Mononuclear cell (primary cell): Measurements from ENCODE around the gene LRBA. TPM values are rescaled to one million over a fixed set of nuclear protein-coding genes. Genes with fewer than 3 reads are reported as not detected.
"Not testable (repeated sequence)": the region's sequence is repeated elsewhere in the genome, so short reads cannot be mapped to it uniquely, and the experiment has no call there.

Source experiments
- H3K27me3 ChIP-seq: 2 replicates; pipeline ENCODE4 v1.6.0; 2011; ENCODE audit warnings: low read length, control low read depth; ENCODE audit not compliant: insufficient read depth
- H3K4me1 ChIP-seq: 2 replicates; pipeline ENCODE4 v1.5.1; 2011; ENCODE audit warnings: mild to moderate bottlenecking, low read length, control low read depth; ENCODE audit not compliant: insufficient read depth
- H3K4me3 ChIP-seq: 2 replicates; pipeline ENCODE4 v1.5.1; 2011; ENCODE audit warnings: mild to moderate bottlenecking, low read length, moderate library complexity
- H3K9me3 ChIP-seq: 2 replicates; pipeline ENCODE4 v1.5.1; 2011; ENCODE audit warnings: low read depth, mild to moderate bottlenecking, control low read depth, low read length
- total RNA-seq: library from RNA; depleted of rRNA; stranded (reverse); fragments of >200 nt; gene quantifications from one replicate; pipeline ENCODE4 v1.2.3, GENCODE V29; 2012

The LRBA gene
- total RNA-seq, 1 donor = 96.0 TPM

DNA sequence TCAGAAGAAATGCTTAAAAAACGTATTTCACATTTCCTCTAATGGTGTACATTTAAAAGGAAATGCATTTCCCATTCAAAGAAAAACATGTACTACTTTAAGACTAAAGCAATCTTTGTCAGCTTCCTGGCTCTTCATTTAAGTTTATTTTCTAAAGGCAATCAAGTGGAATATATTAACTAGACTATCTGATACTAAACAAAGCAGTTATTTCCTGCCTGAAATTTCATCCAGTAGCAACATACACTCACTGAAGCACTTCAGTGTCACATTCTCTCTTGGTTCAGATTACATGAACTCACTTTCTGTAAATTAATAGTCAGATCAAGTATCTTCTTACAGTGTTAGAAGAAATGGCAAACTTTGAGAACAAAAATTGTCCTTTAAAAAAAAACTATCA, 42.5 kb downstream of the LRBA start:
- H3K4me1 ChIP-seq = peaks cover 5% of the 10 kb centered on the region
- no peaks in the 10 kb centered on the region for H3K9me3 ChIP-seq
- H3K27me3 ChIP-seq = no peaks in the 10 kb centered on the region
- no peak overlapping the region for H3K4me3 ChIP-seq

GRCh38 chr4:150971901-150972300, 43.2 kb downstream of the LRBA start:
- Histone ChIP-seq H3K9me3 (no peaks in the 10 kb centered on the region), H3K27me3 (no peaks in the 10 kb centered on the region), H3K4me1 (peaks cover 4% of the 10 kb centered on the region), H3K4me3 (no peak overlapping the region)

DNA sequence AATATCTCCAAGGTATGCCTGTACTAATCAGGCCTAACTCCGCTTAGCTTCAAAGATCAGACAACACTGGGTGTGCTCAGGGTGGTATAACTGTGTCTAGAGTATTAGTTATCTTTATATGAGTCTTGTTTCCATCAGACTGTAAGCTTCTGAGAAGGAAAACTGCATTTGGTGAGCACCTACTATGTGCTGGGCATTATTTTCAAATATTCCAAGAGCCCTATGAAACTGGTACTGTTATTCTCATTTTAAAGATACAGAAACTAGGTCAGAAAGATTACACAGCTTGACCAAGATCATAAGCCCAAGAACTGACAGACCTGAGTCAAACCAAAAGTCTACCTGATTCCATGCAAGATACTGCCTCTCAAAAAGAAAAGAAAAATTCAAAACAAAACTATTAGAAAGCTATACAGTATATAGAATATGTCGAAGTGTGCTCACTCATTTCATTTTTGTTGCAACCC, 44.4 kb downstream of the LRBA start:
- Histone ChIP-seq H3K4me1 (no peaks in the 10 kb centered on the region), H3K9me3 (no peaks in the 10 kb centered on the region), H3K4me3 (no peak overlapping the region), H3K27me3 (no peaks in the 10 kb centered on the region)

DNA sequence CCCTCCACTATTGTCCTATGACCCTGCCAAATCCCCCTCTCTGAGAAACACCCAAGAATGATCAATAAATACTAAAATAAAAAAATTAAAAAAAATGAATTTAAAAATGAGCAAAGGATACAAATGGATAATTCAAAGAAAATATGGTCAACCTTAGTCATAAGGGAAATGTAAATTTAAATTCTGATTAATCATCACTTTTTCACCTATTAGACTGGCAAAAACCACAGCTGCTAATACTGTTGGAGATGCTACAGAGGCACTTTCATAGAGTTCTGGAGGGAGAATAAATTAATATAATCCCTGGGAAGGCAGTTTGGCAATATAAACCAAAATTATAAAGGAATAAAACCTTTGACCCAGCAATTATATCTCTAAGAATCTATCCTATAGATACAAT, 50.3 kb downstream of the LRBA start:
- Histone ChIP-seq H3K9me3 (no peaks in the 10 kb centered on the region), H3K4me1 (no peaks in the 10 kb centered on the region), H3K27me3 (no peaks in the 10 kb centered on the region), H3K4me3 (no peak overlapping the region)

- not testable (repeated sequence) for H3K9me3 ChIP-seq, H3K4me1 ChIP-seq, H3K27me3 ChIP-seq, H3K4me3 ChIP-seq
Observed at GRCh38 chr4:150963602-150964345, 51.3 kb downstream of the LRBA start.

DNA sequence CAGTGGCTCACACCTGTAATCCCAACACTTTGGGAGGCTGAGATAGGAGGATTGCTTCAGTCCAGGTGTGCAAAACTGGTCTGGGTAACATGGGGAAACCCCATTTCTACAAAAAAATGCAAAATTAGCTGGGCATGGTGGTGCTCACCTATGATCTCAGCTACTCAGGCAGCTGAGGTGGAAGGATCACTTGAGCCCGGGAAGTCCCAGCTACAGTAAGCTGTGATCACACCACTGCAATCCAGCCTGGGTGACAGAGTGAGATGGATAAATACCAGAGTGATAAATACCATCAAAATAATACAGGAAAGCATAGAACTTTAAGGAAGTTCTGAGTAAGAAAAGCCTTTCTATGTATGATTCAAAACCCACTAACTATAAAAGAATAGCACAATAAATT, 52.8 kb downstream of the LRBA start:
- Histone ChIP-seq H3K27me3 (no peaks in the 10 kb centered on the region), H3K9me3 (no peaks in the 10 kb centered on the region), H3K4me3 (no peak overlapping the region), H3K4me1 (no peaks in the 10 kb centered on the region)

- Histone ChIP-seq H3K27me3 (no peaks in the 10 kb centered on the region), H3K4me3 (no peak overlapping the region), H3K4me1 (no peaks in the 10 kb centered on the region), H3K9me3 (no peaks in the 10 kb centered on the region)
Observed at GRCh38 chr4:150961566-150961965, 53.5 kb downstream of the LRBA start.

GRCh38 chr4:150960818-150961217, 54.3 kb downstream of the LRBA start:
- Histone ChIP-seq H3K4me3 (no peak overlapping the region), H3K9me3 (no peaks in the 10 kb centered on the region), H3K27me3 (no peaks in the 10 kb centered on the region), H3K4me1 (no peaks in the 10 kb centered on the region)

- H3K27me3 ChIP-seq = no peaks in the 10 kb centered on the region
- H3K4me3 ChIP-seq = no peak overlapping the region
- H3K4me1 ChIP-seq = no peaks in the 10 kb centered on the region
- no peaks in the 10 kb centered on the region for H3K9me3 ChIP-seq
Observed at GRCh38 chr4:150960079-150960478, 55.0 kb downstream of the LRBA start.

- not testable (repeated sequence) for H3K4me3 ChIP-seq, H3K9me3 ChIP-seq, H3K4me1 ChIP-seq, H3K27me3 ChIP-seq
Observed at GRCh38 chr4:150957981-150958380, 57.1 kb downstream of the LRBA start.

DNA sequence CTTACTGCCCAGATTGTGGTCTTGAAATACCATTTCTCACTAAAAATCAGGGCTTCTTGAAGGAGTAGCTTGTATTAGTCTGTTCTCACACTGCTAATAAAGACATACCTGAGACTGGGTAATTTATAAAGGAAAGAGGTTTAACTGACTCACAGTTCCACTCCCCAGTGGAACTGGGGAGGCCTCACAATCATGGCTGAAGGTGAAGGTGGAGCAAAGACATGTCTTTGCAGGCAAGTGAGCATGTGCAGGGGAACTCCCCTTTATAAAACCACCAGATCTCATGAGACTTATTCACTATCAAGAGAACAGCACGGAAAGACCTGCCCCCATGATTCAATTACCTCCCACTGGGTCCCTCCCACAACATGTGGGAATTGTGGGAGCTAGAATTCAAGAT, 58.0 kb downstream of the LRBA start:
- not testable (repeated sequence) for H3K4me1 ChIP-seq, H3K27me3 ChIP-seq, H3K4me3 ChIP-seq, H3K9me3 ChIP-seq

DNA sequence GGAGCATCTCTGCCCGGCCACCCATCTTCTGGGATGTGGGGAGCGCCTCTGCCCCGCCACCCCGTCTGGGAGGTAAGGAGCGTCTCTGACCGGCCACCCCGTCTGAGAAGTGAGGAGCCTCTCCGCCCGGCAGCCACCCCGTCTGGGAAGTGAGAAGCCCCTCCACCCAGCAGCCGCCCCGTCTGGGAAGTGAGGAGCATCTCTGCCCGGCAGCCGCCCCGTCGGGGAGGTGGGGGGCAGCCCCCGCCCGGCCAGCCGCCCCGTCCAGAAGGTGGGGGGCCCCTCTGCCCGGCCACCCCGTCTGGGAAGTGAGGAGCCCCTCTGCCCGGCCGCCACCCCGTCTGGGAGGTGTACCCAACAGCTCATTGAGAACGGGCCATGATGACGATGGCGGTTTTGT, 61.2 kb downstream of the LRBA start:
- H3K27me3 ChIP-seq, H3K9me3 ChIP-seq, H3K4me1 ChIP-seq, H3K4me3 ChIP-seq: not testable (repeated sequence)

GRCh38 chr4:150952167-150952845, 62.8 kb downstream of the LRBA start:
- Histone ChIP-seq H3K27me3 (no peaks in the 10 kb centered on the region), H3K9me3 (no peaks in the 10 kb centered on the region), H3K4me3 (no peak overlapping the region), H3K4me1 (peaks cover 7% of the 10 kb centered on the region)

DNA sequence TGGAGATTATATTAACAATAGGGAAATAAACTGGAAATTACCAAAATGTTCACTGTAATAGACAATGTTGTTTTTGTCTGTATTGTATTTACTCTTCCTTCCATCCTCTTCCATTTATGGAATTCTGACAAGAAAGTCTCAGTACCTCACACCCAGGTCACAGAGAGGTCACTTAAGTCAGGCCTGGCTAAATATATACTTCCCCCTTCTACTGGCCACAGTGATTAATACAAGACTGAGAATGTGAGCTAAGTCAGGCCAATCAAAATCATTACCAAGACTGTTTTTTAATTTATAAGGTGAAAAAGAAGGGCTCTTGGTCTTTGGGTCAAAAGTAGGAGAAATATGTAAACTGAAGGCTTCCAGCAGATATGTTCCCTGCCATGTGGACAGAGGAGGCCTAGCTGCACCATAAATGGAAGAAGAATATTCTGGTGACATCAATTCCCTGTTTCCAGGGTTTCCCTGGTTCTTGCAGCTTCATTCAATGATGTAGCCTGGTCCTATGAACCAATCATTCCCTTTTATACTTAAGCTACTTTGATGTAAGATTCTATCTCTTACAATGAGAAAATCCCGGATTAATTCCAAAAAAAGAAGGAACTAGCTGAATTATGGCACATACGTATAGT, 64.3 kb downstream of the LRBA start:
- Histone ChIP-seq H3K4me3 (no peak overlapping the region), H3K9me3 (no peaks in the 10 kb centered on the region), H3K4me1 (peaks cover 7% of the 10 kb centered on the region), H3K27me3 (no peaks in the 10 kb centered on the region)

GRCh38 chr4:150949943-150950342, 65.1 kb downstream of the LRBA start:
- Histone ChIP-seq H3K4me3 (no peak overlapping the region), H3K4me1 (peaks cover 7% of the 10 kb centered on the region), H3K27me3 (no peaks in the 10 kb centered on the region), H3K9me3 (no peaks in the 10 kb centered on the region)
